Spleen (tissue), 7 donors: ENCODE measurements around the gene MARCHF10.

ENCODE experiments used
- POLR2A ChIP-seq, 3 donors: fragments of 450-650 bp; IDR thresholded peaks; one replicate each; pipeline ENCODE4 v1.5.1; 2017; ENCODE audit warnings: antibody characterized with exemption in 3 of 3, mild to moderate bottlenecking in 1 of 3
- POLR2AphosphoS5 ChIP-seq, 3 donors: sonication (generic); formaldehyde crosslinking; IDR thresholded peaks; one replicate each; pipeline ENCODE4 v1.5.1; 2017; ENCODE audit warnings: antibody characterized with exemption in 3 of 3
- TF ChIP-seq, protein P1 (sequence below), 11 experiments: fragments of 200-600 bp in 7 of 11; fragments of 450-650 bp in 4 of 11; sonication (generic) in 4 of 11; IDR thresholded peaks in 8 of 11; conservative IDR thresholded peaks in 3 of 11; 1 replicate in 7 of 11; 2 replicates in 4 of 11; pipeline versions ENCODE4 v1.4.0 to v1.8.0; 2016 to 2021; ENCODE audit warnings: antibody characterized with exemption in 11 of 11, inconsistent platforms in 4 of 11, mild to moderate bottlenecking in 1 of 11
- donor health status: DM: no; HTN: no; CAD: no; lungs with moderate emphysema.
- donor health status: DM: no; HTN: no; CAD: no.
- donor health status: DM: no; HTN: no; CAD: no.

DNA sequence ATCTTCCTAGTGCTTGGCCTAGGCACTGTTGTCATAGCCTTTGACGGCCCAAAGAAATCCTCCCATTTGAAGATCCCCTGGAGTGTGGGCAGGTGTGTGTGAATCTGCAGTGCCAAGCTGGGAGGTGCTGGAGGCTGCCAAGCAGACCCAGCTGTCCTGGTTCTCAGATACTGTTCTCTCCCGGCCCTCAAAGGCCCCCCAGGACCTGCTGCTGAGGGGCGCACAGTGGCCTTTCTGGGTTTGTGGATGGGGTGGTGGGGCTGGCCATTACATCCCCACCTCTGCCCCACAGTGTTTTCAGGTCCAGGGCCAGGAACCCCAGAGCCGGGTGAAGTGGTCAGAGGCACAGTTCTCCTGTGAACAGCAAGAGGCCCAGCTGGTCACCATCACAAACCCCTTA lies 120.1 kb downstream of the MARCHF10 start:
- TF ChIP-seq, protein P1, sequence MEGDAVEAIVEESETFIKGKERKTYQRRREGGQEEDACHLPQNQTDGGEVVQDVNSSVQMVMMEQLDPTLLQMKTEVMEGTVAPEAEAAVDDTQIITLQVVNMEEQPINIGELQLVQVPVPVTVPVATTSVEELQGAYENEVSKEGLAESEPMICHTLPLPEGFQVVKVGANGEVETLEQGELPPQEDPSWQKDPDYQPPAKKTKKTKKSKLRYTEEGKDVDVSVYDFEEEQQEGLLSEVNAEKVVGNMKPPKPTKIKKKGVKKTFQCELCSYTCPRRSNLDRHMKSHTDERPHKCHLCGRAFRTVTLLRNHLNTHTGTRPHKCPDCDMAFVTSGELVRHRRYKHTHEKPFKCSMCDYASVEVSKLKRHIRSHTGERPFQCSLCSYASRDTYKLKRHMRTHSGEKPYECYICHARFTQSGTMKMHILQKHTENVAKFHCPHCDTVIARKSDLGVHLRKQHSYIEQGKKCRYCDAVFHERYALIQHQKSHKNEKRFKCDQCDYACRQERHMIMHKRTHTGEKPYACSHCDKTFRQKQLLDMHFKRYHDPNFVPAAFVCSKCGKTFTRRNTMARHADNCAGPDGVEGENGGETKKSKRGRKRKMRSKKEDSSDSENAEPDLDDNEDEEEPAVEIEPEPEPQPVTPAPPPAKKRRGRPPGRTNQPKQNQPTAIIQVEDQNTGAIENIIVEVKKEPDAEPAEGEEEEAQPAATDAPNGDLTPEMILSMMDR (IDR thresholded peaks at IDR 0.05 in 8 of 11, conservative IDR thresholded peaks at IDR 0.05 in 3 of 11) = no peak
- TF ChIP-seq POLR2A (IDR thresholded peaks at IDR 0.05) (no peak), POLR2AphosphoS5 (IDR thresholded peaks at IDR 0.05) (no peak)
